Thyroid gland (tissue), 4 donors: ENCODE results near the gene ARMC2.

Experiments
- CTCF ChIP-seq, 6 experiments: fragments of 200-600 bp in 3 of 6; fragments of 450-650 bp in 3 of 6; sonication (generic) in 3 of 6; IDR thresholded peaks; one replicate each; pipeline ENCODE4 v1.5.1; 2016 to 2019; ENCODE audit warnings: antibody characterized with exemption in 6 of 6, mild to moderate bottlenecking in 2 of 6, inconsistent platforms in 1 of 6, moderate library complexity in 1 of 6
- POLR2A ChIP-seq, 2 donors: fragments of 450-650 bp; IDR thresholded peaks; one replicate each; pipeline ENCODE4 v1.6.1; 2017; ENCODE audit warnings: antibody characterized with exemption in 2 of 2, mild to moderate bottlenecking in 2 of 2, moderate library complexity in 1 of 2

- TF ChIP-seq CTCF (IDR thresholded peaks at IDR 0.05): no peak
- TF ChIP-seq POLR2A (IDR thresholded peaks at IDR 0.05): no peak
Observed at GRCh38 chr6:108806665-108807064, 41.6 kb upstream of the ARMC2 start.
